SJCRH30 (cell line): ENCODE measurements around the gene KCNN3. TPM values are rescaled to one million over a fixed set of nuclear protein-coding genes. Genes with fewer than 3 reads are reported as not detected.

Experiments
- DNase-seq, 2 experiments: peaks; one replicate each; pipeline ENCODE4 v3.0.0-alpha.2; 2015 to 2020
- H3K27ac ChIP-seq: fragments of 250-450 bp; sonication (Bioruptor Pico); 2 replicates; pipeline ENCODE4 v1.5.1; 2020; ENCODE audit warnings: mild to moderate bottlenecking, moderate library complexity
- H3K27me3 ChIP-seq: fragments of 250-450 bp; sonication (Bioruptor Pico); 2 replicates; pipeline ENCODE4 v1.5.1; 2020; ENCODE audit warnings: mild to moderate bottlenecking, moderate library complexity
- H3K36me3 ChIP-seq: fragments of 250-450 bp; sonication (Bioruptor Pico); 2 replicates; pipeline ENCODE4 v1.5.1; 2020; ENCODE audit warnings: mild to moderate bottlenecking, moderate library complexity
- H3K4me1 ChIP-seq: fragments of 250-450 bp; sonication (Bioruptor Pico); 2 replicates; pipeline ENCODE4 v1.5.1; 2020; ENCODE audit warnings: mild to moderate bottlenecking, moderate library complexity
- H3K4me3 ChIP-seq: fragments of 250-450 bp; sonication (Bioruptor Pico); 2 replicates; pipeline ENCODE4 v1.5.1; 2020; ENCODE audit warnings: mild to moderate bottlenecking, moderate library complexity
- H3K9me3 ChIP-seq: fragments of 250-450 bp; sonication (Bioruptor Pico); replicated peaks from 2 replicates; pipeline ENCODE4 v1.5.1; 2020; ENCODE audit warnings: mild to moderate bottlenecking, moderate library complexity
- total RNA-seq: library from RNA; depleted of rRNA; stranded (reverse); fragments of >200 nt; shearing (Covaris generic); gene quantifications from 2 replicates; pipeline ENCODE4 v1.2.3, GENCODE V29; 2014

KCNN3 gene
- total RNA-seq, 1 experiment from 2014 or later, result 29.3 TPM

DNA sequence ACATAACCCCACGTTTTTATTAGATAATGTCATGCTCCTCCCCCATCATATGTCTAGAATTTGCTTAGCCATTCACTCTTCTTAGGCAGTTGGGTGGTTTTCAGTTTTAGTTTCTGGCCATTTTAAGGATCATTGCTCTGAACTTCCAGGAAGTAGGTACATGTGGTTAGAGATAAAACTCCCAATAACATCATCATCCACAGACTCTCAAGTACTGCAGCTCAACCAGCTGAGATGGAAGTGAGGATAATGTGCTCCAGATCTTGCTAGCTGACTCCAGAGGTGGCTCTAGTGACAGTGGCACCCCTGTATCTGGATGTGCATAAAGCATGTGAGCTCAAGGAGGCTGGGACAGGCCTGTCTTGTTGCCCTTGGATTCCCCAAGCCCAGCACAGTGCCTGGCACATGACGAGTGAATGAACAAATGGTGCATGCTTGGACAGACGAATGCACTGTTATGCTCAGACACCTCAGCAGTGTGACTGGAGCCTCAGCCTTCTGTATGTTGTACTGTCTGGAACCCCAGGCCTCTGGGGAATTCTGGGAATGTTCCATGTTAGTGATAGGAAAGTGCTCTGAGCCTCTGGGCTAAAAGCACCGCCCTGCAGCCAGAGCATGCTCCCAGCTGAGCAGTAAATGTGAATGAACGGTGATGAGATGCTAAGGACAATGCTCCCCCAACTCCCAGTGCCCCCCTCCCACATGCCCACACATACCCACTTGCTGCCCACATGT, 16.4 kb upstream of the KCNN3 start:
- no peak overlapping the region for H3K4me3 ChIP-seq
- no peaks in the 10 kb centered on the region for H3K4me1 ChIP-seq
- DNase-seq, result no peak
- no peaks in the 10 kb centered on the region for H3K36me3 ChIP-seq
- peaks cover 14% of the 10 kb centered on the region; the same call in 1 of the 2 replicates for H3K27me3 ChIP-seq
- H3K27ac ChIP-seq, result no peak overlapping the region
- H3K9me3 ChIP-seq, result no peaks in the 10 kb centered on the region

- Histone ChIP-seq H3K27me3 (peaks cover 14% of the 10 kb centered on the region; the same call in 1 of the 2 replicates), H3K4me1 (no peaks in the 10 kb centered on the region), H3K9me3 (no peaks in the 10 kb centered on the region), H3K4me3 (no peak overlapping the region), H3K36me3 (no peaks in the 10 kb centered on the region), H3K27ac (no peak overlapping the region)
- no peak for DNase-seq
These were observed 15.0 kb upstream of the KCNN3 start for GRCh38 chr1:154884869-154885701.

DNA sequence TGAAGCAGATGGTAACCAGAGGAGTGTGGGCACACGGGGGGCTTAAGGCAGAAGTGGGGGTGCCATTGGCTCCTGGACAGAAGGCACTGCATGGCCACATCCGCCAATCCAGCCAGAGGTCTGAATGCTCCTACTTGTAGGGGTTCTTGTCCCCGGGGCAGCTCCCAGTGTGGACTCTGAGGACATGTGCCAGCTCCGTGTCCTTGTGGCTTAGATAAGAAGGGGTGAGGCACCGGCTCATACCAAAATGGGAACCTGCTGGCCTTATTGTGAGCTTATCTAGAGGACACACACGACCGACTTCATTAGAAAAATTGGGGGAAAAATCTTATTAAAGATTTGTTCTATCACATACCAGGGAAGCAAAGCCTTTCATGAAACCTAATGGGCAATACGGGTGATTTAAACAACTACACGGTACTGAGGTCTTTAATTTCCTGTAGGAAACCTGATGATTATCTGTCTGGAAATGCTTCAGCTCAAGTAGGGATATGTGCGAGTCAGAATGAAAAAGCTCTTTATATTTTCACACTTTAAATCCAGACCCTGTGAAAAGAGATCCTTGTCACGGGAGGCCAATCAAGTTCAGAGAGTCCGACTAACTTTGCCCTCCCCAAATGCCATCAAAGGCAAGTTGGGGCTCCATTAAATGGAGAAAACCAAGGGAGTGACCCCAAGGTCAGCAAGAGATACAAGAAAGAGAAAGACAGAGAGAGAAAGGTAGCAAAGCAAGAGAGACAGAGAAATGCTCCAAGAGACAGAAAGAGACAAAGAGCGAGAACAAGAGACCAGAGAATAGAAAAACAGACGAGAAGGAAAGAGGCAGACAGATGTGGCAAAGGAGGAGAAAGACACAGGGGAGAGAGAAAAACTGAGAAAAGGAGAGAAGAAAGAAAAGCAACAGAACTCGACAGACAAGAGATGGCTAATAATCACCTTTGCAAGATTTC, 14.1 kb upstream of the KCNN3 start:
- Histone ChIP-seq H3K4me3 (no peak overlapping the region), H3K27me3 (peaks cover 14% of the 10 kb centered on the region; the same call in 1 of the 2 replicates), H3K4me1 (no peaks in the 10 kb centered on the region), H3K36me3 (no peaks in the 10 kb centered on the region), H3K27ac (no peak overlapping the region), H3K9me3 (no peaks in the 10 kb centered on the region)
- no peak for DNase-seq

- Histone ChIP-seq H3K27ac (no peak overlapping the region), H3K27me3 (peaks cover 7% of the 10 kb centered on the region; the same call in 1 of the 2 replicates), H3K4me3 (no peak overlapping the region), H3K36me3 (no peaks in the 10 kb centered on the region), H3K4me1 (0 out of 2 replicates have a peak, but pooled peaks cover 2% of the 10 kb centered on the region), H3K9me3 (no peaks in the 10 kb centered on the region)
- DNase-seq, result no peak
These were observed 11.9 kb upstream of the KCNN3 start for GRCh38 chr1:154881820-154882535.

DNA sequence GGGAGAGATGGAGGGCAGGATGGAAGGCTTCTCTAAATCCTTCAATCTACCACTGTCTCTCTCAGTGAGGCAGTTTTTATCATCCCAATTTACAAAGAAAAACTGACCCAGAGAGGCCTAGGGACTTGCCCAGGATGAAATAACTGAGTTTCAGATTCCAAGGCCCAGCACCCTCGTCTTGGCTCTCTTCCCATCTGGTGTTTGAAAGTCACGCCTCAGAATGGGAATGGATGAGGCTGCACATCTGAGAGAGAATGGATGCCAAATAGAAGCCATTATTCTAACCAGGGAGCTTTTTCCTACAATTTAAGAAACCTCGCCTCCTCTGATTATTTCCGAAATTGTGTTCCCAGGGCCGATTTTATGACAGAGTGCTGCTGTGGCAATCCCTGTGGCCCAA, 10.6 kb upstream of the KCNN3 start:
- DNase-seq, result no peak
- Histone ChIP-seq H3K27ac (no peak overlapping the region), H3K4me3 (no peak overlapping the region), H3K9me3 (no peaks in the 10 kb centered on the region), H3K27me3 (peaks cover 7% of the 10 kb centered on the region; the same call in 1 of the 2 replicates), H3K4me1 (0 out of 2 replicates have a peak, but pooled peaks cover 2% of the 10 kb centered on the region), H3K36me3 (no peaks in the 10 kb centered on the region)

GRCh38 chr1:154879038-154879421, 8.9 kb upstream of the KCNN3 start:
- Histone ChIP-seq H3K4me3 (no peak overlapping the region), H3K9me3 (no peaks in the 10 kb centered on the region), H3K4me1 (0 out of 2 replicates have a peak, but pooled peaks cover 2% of the 10 kb centered on the region), H3K27me3 (no peaks in the 10 kb centered on the region), H3K27ac (no peak overlapping the region), H3K36me3 (no peaks in the 10 kb centered on the region)
- no peak for DNase-seq

- DNase-seq, result peak; percentile 76 to 84
- 0 out of 2 replicates have a peak, but pooled peaks cover 2% of the 10 kb centered on the region for H3K4me1 ChIP-seq
These were observed 8.4 kb upstream of the KCNN3 start for GRCh38 chr1:154878371-154879037.

DNA sequence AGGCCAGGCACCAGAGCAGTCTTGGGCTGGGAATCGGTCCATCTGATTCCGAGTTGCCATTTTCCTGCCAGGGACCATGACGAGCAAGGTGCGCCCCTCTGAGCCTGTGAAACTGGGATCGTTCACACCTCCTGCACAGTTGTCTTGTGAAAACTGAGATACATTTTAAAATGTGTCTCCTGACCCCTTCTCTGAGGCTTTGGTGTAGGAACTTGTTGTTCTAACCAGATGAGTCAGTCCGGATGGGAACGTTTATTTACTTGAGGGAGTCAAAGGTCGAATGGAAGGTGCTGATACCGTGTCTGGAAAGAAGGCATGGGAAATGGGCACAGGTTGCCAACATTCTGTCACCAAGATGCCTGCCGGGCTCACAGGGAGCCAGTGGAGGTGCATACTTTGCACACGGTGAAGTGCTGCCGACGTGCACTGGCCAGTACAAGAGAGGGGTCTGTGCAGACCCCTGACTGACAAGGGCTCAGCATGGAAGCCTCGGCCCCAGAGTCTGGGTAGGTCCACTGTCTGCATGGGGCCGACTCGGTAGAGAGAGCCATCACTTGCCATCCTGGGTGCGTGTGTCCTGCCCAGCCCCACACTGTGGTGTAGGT, 7.4 kb upstream of the KCNN3 start:
- no peak for DNase-seq

More at GRCh38 chr1:154878371-154879037, 8.4 kb upstream of the KCNN3 start:
- Histone ChIP-seq H3K36me3 (no peaks in the 10 kb centered on the region), H3K9me3 (no peaks in the 10 kb centered on the region), H3K27ac (no peak overlapping the region), H3K4me3 (no peak overlapping the region), H3K27me3 (no peaks in the 10 kb centered on the region)

DNA sequence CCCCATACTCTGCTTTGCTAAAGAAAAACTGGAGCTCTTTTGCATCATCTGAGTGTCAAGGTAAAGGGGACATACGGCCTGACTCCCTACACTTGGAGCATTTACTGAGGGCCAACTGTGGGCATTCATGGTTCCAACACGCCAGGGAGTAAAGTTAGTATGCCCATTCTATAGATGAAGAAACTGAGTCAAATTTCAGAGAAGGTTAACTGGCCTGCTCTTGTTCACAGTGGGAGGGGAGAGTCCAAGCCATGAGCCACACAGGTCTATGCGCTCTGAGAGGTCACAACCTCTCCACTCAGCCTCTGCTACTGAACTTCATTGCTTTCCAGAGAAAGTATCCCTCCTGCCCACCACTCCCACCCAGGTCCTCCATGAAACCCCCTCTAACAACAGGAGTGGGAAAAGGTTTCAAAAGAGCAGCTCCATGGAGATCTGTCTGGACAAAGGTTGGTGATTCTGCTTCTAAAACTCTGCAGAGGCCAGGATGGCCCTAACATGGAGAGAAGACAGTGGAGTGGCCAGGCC, 6.8 kb upstream of the KCNN3 start:
- Histone ChIP-seq H3K4me3 (no peak overlapping the region), H3K27ac (no peak overlapping the region), H3K9me3 (no peaks in the 10 kb centered on the region), H3K36me3 (no peaks in the 10 kb centered on the region), H3K27me3 (no peaks in the 10 kb centered on the region), H3K4me1 (0 out of 2 replicates have a peak, but pooled peaks cover 2% of the 10 kb centered on the region)
- no peak for DNase-seq

More for the DNA sequence above, 7.4 kb upstream of the KCNN3 start:
- Histone ChIP-seq H3K36me3 (no peaks in the 10 kb centered on the region), H3K4me1 (0 out of 2 replicates have a peak, but pooled peaks cover 2% of the 10 kb centered on the region), H3K9me3 (no peaks in the 10 kb centered on the region), H3K27me3 (no peaks in the 10 kb centered on the region), H3K27ac (no peak overlapping the region), H3K4me3 (no peak overlapping the region)

- no peak for DNase-seq
- Histone ChIP-seq H3K4me1 (0 out of 2 replicates have a peak, but pooled peaks cover 2% of the 10 kb centered on the region), H3K27me3 (no peaks in the 10 kb centered on the region), H3K9me3 (no peaks in the 10 kb centered on the region), H3K27ac (no peak overlapping the region), H3K4me3 (no peak overlapping the region), H3K36me3 (no peaks in the 10 kb centered on the region)
These were observed 4.4 kb upstream of the KCNN3 start for GRCh38 chr1:154874465-154874864.

- Histone ChIP-seq H3K9me3 (no peaks in the 10 kb centered on the region), H3K4me3 (no peak overlapping the region), H3K27me3 (no peaks in the 10 kb centered on the region), H3K4me1 (0 out of 2 replicates have a peak, but pooled peaks cover 2% of the 10 kb centered on the region), H3K27ac (no peak overlapping the region), H3K36me3 (no peaks in the 10 kb centered on the region)
- DNase-seq, result no peak
These were observed 3.4 kb upstream of the KCNN3 start for GRCh38 chr1:154873321-154873950.

- Histone ChIP-seq H3K27ac (no peak overlapping the region), H3K4me3 (no peak overlapping the region), H3K36me3 (no peaks in the 10 kb centered on the region), H3K9me3 (no peaks in the 10 kb centered on the region), H3K4me1 (peaks cover under 1% of the 10 kb centered on the region), H3K27me3 (no peaks in the 10 kb centered on the region)
- DNase-seq, result peak in 1 of 2 experiments; percentile 27
These were observed 1.3 kb upstream of the KCNN3 start for GRCh38 chr1:154871374-154871773.
